HG03045 (cell line): Measurements from ENCODE around the gene TTYH2.
"Not testable (repeated sequence)": the region's sequence is repeated elsewhere in the genome, so short reads cannot be mapped to it uniquely, and the experiment has no call there.

Source experiments
- ATAC-seq: cut with Tn5 transposase; IDR thresholded peaks from one replicate; pipeline ENCODE4 v1.9.1; 2021; ENCODE audit warnings: mild to moderate bottlenecking, moderate library complexity; ENCODE audit not compliant: unreplicated experiment

TTYH2 gene

DNA sequence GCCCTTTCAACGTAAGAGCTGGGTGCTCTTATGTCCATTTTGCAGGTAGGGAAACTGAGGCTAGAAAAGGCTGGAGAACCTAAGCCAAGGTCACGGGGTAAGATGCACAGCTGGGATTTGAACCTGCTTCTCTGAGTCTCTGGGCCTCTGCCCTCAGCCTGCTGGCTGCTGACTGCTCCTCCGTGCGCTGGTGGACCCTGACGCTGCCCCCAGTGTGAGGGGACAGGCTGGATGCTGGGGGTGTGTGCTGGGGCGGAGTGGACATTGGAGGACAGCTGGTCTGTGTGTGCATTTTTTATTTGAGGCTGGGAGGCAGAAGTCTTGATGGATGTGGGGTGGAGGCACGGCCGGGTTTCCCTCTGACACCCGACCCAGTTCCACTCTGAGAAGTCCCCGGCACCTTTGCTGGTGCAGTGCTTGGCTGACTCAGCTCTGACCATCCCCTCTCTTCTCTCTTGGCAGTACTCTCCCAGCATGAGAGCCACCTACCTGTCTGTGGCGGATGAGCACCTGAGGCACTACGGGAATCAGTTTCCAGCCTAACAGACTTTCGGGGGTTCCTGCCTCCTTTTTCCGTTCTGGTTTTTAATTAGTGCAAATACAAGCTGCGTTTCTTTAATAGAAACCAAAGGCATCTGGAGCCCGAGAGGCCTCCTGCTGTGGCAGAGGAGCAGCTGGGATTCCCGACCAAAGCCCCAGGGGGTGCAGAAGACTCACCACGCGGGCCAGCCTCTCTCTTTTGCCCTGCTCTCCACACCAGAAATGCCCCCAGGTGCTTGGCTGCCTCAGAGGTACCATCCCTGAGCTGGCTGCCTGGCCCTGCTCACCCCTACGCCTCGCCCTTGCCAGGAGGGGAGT is 46.5 kb downstream of the TTYH2 start:
- ATAC-seq = no peak

DNA sequence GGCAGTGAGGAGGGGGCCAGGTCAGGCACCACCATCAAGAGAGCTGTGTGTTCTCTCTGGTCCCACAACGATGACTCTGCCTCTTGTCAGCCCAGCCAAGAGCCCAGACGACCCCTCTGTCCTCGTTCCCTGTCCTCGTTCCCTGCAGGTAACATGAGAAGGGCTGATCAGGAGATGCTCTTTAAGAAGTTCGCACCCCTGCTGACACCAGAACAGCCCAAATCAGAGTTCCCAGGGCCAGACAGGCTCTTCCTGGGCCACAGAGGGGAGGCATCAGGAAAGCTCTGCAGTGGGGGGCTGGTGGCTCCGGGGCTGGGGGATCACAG is 47.1 kb downstream of the TTYH2 start:
- no peak for ATAC-seq

DNA sequence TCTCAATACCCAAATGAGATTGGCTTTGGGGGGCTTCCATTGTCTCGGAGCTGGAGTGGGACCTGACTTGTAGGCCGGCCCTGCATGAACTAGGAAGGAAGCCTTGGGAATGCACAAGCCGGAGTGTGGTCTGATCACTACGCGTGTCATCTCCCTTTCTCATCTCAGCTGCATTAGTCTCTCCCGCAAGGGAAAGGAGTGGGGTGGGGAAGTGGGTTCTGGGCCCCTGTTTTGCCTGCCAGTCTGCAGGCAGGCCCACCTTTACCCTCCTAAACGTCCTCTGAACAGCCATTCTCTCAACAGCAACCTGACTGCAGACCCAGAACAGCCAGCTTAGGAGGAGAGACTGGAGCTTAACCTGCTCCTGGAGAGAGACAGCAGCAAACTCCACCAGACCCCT is 49.2 kb downstream of the TTYH2 start:
- no peak for ATAC-seq

DNA sequence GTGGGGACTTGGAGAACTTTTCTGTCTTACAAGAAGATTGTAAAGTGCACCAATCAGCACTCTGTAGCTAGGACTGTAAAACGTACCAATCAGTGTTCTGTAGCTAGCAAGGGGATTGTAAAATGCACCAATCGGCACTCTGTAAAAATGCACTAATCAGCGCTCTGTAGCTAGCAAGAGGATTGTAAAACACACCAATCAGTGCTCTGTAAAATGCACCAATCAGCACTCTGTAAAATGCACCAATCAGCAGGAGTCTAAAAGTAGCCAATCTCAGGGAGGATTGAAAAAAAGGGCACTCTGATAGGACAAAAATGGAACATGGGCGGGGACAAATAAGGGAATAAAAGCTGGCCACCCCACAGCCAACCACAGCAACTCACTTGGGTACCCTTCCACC is 53.7 kb downstream of the TTYH2 start:
- ATAC-seq = not testable (repeated sequence)

- no peak for ATAC-seq
Measured at GRCh38 chr17:74267579-74267978, 54.2 kb downstream of the TTYH2 start.

DNA sequence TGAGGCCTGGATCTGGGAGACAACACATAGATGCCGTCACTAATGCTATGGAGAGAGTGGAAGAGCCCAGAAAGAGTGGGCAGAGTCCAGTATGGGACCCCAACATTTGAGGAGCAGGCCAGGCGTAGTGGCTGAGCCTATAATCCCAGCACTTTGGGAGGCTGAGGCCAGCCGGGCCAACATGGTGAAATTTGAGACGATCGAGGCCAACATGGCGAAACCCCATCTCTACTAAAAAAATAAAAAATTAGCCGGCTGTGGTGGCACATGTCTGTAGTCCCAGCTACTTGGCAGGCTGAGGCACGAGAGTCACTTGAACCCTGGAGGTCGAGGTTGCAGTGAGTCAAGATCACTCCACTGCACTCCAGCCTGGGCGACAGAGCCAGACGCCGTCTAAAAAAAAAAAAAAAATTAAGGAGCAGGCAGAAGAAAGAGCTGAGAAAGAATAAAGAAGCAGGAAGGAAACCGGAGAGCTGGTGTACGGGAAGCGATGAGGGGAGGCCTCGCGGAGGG is 54.7 kb downstream of the TTYH2 start:
- ATAC-seq = no peak

DNA sequence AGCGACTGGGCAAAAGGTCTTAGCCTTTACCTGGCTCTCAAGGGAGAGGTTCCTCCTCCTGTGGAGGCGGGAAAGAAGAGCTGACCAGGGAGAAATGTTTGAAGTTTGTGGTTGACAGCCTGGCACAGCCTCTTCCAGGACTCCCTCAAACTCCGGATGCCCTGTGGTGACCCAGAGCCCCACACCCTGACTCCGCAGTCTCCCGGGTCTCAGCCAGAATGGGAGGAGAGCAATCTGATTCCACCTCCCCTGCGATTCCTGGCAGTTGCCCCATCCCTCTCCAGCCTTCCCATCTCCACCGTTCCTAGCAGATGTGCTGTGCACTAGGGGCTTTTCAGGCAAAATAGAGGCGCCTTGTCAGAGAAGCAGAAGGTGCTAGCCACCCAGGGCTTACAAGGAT is 55.2 kb downstream of the TTYH2 start:
- ATAC-seq = no peak

- ATAC-seq = no peak
Measured at GRCh38 chr17:74270333-74270732, 57.0 kb downstream of the TTYH2 start.

GRCh38 chr17:74271281-74271680 is 57.9 kb downstream of the TTYH2 start:
- ATAC-seq = no peak

GRCh38 chr17:74271901-74272561 is 58.7 kb downstream of the TTYH2 start:
- no peak for ATAC-seq

DNA sequence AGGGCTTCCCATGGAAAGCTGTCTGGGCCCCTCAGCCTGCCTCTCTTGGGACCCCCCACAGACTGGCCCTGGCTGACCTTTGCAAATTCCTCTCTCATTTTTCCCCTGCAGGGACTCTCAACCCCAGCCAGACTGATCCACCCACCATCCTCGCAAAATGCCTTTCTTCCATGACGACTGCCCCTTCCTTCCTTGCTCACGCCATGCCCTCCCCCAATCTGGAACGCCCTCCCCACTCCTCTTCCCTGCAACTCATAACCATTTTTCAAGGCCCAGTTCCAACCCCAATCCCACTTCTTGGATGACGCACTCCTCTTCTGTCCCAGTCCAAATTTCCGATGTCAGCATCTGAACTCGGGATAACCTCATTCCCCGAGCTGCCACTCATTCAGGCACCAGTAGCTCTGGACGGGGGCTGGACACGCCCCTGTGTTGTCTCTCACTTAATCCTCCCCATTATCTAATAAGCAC is 59.4 kb downstream of the TTYH2 start:
- ATAC-seq = no peak

- ATAC-seq = no peak
Measured at GRCh38 chr17:74274060-74274708, 60.8 kb downstream of the TTYH2 start, which contains the start of gene DNAI2. Gene DNAI2 (plus strand): TSS chr17:74274234. CDS start chr17:74281818, 7,584 bp downstream.

DNA sequence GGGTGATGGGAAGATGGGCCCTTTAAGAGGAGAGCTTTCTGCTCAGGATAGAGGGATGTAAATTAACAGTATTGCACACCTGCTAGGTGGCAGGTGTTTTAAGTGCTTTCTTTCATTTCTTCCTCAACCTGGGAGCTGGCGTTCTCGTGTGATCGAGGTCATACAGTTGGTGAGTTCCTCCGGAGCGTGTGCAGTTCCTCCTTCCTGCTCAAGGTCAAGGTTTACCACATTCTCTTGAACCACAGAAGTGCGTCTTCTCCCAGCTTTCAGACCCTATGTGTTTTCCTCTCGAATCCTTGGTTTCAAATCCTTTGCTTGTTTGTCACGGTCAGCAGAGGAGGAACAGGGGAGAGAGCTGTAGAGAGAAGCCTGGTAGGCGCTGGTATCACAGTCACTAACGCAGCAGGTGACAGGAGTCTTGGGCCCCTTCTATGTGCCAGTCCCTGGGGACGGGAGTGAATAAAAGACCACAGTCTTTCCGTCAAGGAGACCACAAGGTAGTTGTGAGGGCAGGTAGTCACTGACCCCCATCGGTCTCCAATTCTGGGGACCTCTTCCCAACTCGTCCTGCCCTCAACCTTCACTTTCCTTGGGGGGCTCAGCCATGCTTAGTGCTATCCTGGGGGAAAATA is 61.5 kb downstream of the TTYH2 start:
- ATAC-seq = no peak

DNA sequence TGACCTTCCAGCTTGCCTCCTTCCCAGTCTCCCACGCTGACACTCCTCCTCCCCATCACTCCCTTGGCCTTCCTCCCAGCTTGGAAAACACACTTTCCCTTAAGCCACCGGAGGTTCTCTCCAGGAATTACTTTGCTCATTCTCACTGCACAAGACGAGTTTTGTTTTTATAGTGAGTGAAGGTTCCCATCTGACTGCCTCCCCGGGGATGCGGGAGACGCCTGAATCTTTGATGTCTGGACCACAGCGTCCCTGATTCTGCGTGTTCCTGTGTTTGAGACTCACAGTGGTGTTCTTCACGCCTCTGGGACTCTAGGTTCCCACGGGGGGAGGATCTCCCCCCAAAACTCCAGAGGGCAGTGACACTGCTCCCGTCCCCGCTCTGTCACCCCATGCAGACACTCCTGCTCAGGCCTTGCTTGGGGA is 62.7 kb downstream of the TTYH2 start:
- no peak for ATAC-seq

GRCh38 chr17:74276541-74277009 is 63.2 kb downstream of the TTYH2 start:
- ATAC-seq = no peak

GRCh38 chr17:74277935-74278334 is 64.6 kb downstream of the TTYH2 start:
- ATAC-seq = no peak

- not testable (repeated sequence) for ATAC-seq
Measured at GRCh38 chr17:74279617-74280016, 66.2 kb downstream of the TTYH2 start.

DNA sequence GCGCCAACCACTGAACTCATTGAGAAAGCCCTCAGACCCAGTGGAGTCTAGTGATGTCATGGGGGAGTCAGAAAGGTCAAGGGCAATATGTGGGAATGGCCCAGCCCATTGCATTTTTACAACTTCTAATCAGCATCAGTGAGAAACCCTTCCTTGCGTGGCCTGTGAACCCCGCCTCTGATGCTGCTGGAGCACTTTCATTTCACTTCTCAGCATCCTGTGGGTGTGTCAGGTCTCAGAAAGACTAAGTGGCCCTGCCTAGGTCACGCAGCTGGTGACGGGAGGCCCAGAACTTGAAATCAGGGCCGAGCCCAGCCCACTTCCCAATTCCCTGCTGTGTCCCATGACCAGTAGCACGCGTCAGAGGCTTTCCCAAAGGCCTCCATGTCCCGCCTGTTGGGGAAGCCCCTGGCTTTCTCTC is 66.7 kb downstream of the TTYH2 start:
- ATAC-seq = no peak

DNA sequence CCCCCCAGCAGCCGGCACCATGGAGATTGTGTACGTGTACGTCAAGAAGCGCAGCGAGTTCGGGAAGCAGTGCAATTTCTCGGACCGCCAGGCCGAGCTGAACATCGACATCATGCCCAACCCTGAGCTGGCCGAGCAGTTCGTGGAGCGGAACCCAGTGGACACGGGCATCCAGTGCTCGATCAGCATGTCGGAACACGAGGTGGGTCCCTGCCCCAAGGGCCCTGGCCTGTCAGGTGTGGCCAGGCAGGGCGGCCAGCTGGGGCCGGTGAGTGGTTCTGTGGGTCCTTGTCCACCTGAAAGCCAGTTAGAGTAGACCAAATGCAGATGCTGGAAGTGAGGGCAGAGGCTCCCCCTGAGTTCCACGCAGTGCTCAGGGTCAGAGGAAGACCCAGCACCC is 68.4 kb downstream of the TTYH2 start:
- no peak for ATAC-seq

DNA sequence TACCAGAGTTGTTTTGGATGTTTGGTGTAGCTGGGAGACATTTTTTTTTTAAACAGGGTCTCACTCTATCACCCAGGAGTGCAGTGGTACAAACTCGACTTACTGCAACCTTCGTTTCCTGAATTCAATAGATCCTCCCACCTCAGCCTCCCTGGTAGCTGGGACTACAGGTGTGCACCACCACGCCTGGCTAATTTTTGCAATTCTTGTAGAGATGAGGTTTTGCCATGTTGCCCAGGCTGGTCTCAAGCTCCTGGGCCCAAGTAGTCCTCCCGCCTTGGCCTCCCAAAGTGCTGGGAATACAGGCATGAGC is 68.9 kb downstream of the TTYH2 start:
- not testable (repeated sequence) for ATAC-seq
